PFSK-1 (cell line): Measurements from ENCODE around the gene ADAM8.

ENCODE experiments used
- FOXP2 ChIP-seq: optimal IDR thresholded peaks from 2 replicates; pipeline ENCODE3; 2011; ENCODE audit warnings: borderline replicate concordance, control low read depth, inconsistent platforms; ENCODE audit not compliant: insufficient read depth; ENCODE audit errors: extremely low read length, extremely low read depth
- POLR2AphosphoS5 ChIP-seq: IDR thresholded peaks from 2 replicates; pipeline ENCODE4 v1.6.1; 2012; ENCODE audit warnings: low read depth, mild to moderate bottlenecking, control low read depth, low read length, moderate library complexity
- SIN3A ChIP-seq: IDR thresholded peaks from 2 replicates; pipeline ENCODE4 v1.6.1; 2012; ENCODE audit warnings: mild to moderate bottlenecking, low read length, moderate library complexity, borderline replicate concordance; ENCODE audit not compliant: insufficient read depth
- TAF1 ChIP-seq: IDR thresholded peaks from 2 replicates; pipeline ENCODE4 v1.6.1; 2012; ENCODE audit warnings: low read length, control low read depth, borderline replicate concordance; ENCODE audit not compliant: insufficient read depth
- TF ChIP-seq, protein P1 (sequence below), 2 experiments: IDR thresholded peaks; 2 replicates each; pipeline versions ENCODE4 v1.6.1 to v1.8.0; 2011 to 2012; ENCODE audit warnings: low read depth in 2 of 2, low read length in 2 of 2, control low read depth in 1 of 2, inconsistent platforms in 1 of 2, mild to moderate bottlenecking in 1 of 2, moderate library complexity in 1 of 2; ENCODE audit not compliant: insufficient read depth in 1 of 2

The ADAM8 gene

DNA sequence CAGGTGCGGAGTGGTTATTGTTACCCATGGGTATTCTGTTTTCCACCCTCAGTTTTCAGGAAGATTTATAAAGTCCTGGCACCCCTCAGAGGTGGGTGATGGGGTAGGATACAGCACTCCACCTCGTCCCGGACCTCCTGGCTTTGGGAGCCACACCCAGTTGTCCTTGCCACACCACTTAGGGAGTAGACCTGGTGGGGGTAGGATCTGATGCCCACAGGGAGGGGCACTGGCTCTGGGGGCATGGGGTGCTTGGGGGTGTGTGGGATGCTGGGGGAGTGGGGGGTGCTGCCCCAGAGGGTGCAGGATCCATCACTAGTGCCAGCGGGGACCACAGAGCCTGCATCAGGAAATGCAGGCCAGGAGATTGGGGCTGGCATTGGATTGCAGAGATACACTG lies 36.5 kb upstream of the ADAM8 start:
- TF ChIP-seq SIN3A (no peak), POLR2AphosphoS5 (no peak), FOXP2 (no peak), TAF1 (no peak)
- TF ChIP-seq, protein P1, sequence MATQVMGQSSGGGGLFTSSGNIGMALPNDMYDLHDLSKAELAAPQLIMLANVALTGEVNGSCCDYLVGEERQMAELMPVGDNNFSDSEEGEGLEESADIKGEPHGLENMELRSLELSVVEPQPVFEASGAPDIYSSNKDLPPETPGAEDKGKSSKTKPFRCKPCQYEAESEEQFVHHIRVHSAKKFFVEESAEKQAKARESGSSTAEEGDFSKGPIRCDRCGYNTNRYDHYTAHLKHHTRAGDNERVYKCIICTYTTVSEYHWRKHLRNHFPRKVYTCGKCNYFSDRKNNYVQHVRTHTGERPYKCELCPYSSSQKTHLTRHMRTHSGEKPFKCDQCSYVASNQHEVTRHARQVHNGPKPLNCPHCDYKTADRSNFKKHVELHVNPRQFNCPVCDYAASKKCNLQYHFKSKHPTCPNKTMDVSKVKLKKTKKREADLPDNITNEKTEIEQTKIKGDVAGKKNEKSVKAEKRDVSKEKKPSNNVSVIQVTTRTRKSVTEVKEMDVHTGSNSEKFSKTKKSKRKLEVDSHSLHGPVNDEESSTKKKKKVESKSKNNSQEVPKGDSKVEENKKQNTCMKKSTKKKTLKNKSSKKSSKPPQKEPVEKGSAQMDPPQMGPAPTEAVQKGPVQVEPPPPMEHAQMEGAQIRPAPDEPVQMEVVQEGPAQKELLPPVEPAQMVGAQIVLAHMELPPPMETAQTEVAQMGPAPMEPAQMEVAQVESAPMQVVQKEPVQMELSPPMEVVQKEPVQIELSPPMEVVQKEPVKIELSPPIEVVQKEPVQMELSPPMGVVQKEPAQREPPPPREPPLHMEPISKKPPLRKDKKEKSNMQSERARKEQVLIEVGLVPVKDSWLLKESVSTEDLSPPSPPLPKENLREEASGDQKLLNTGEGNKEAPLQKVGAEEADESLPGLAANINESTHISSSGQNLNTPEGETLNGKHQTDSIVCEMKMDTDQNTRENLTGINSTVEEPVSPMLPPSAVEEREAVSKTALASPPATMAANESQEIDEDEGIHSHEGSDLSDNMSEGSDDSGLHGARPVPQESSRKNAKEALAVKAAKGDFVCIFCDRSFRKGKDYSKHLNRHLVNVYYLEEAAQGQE (IDR thresholded peaks at IDR 0.05; ENCODE audit: insufficient read depth in 1 of 2, low read depth in 2 of 2, low read length in 2 of 2) = no peak

DNA sequence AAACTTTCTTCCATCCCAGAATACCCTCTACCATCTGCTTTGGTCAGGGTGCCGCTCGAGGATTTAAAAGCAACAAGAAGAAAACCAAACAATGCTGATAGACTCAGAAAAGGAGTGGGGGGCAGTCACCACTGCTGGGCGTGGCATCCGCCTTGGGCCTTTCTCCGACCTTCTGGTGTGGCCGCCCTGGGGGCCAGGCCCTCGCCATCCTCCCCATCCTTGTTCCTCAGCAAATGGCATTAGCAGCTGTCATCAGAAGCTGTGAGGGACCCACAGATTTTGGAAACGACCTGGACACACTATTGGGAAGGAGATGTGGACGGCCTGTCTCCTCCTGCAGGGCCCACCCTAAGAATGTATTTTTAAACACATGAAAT lies 36.1 kb upstream of the ADAM8 start:
- TF ChIP-seq, protein P1 (IDR thresholded peaks at IDR 0.05; ENCODE audit: insufficient read depth in 1 of 2, low read depth in 2 of 2, low read length in 2 of 2) = no peak

DNA sequence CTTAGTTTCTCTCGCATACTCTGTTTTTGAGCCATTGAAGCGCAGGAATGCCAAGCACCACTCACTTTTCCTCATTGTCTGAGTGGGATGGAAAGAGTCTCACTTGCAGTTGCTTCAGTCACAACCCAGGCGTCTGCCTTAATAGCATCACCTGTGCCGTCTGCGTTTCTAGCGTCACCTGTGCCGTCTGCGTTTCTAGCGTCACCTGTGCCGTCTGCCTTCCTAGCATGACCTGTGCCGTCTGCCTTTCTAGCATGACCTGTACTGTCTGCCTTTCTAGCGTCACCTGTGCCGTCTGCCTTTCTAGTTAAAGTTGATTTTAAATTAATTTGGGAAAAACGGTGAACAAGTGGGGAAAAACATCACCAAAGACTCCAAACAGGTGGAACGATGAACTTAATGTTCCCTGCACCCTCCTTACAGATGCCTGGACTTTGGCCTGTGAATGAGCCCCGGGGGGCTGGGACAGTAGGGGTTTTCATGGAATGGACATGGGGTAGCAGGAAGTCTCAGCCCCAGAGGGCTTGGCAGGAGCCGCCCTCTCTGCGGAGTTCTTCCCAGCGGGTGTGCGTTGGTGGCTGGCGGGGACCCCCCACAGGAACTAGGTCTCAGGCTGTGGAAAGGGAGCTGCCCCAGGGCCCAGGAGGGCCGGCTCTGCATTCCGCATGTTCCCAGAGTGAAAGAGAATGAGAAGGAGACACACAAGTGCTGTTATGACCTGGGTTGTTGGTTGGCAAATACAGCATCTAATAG lies 35.5 kb upstream of the ADAM8 start:
- TF ChIP-seq SIN3A = no peak
- TF ChIP-seq, protein P1 (IDR thresholded peaks at IDR 0.05; ENCODE audit: insufficient read depth in 1 of 2, low read depth in 2 of 2, low read length in 2 of 2) = no peak
- no peak for TF ChIP-seq FOXP2
- TF ChIP-seq POLR2AphosphoS5 = no peak
- TF ChIP-seq TAF1 = no peak

DNA sequence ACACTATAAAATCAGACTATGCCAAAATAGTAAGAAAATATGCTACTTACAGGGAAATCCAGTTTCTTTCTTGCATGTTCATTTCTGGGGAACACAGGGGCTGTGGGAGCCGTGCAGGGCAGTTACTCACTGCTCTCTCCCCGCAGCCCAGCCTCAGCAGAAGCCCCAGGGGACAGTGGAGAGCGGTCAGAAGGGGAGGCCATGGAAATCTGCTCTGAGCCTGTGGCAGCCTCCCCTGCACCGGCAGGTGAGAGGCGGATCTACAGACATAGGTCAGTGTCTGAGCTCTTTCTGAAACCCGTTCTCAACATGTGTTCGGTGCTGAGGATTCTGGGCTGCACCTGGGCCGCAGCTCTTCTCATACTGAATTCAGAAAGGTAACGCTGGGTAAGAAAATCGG lies 34.9 kb upstream of the ADAM8 start:
- TF ChIP-seq TAF1 (no peak), POLR2AphosphoS5 (no peak), SIN3A (no peak), FOXP2 (no peak)
- TF ChIP-seq, protein P1 (IDR thresholded peaks at IDR 0.05; ENCODE audit: insufficient read depth in 1 of 2, low read depth in 2 of 2, low read length in 2 of 2) = no peak

DNA sequence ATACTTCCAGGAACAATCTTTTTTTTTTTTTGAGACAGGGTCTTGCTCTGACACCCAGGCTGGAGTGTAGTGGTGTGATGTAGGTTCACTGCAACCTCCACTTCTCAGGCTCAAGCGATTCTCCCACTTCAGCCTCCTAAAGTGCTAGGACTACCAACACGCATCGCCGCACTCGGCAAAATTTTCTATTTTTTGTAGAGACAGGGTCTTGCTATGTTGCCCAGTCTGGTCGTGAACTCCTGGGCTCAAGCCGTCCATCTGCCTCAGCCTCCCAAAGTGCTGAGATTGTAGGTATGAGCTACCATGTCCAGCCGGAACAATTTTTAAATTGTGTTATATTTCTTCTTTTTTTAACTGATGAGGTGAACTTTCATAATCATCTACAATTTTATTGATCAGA lies 34.1 kb upstream of the ADAM8 start:
- TF ChIP-seq FOXP2 = no peak
